GM21723 (cell line): Measurements from ENCODE around the gene NPBWR2.
"Not testable (repeated sequence)": the region's sequence is repeated elsewhere in the genome, so short reads cannot be mapped to it uniquely, and the experiment has no call there.

ENCODE experiments used
- ATAC-seq: cut with Tn5 transposase; IDR thresholded peaks from one replicate; pipeline ENCODE4 v1.9.1; 2021; ENCODE audit warnings: mild to moderate bottlenecking, moderate library complexity; ENCODE audit not compliant: unreplicated experiment

NPBWR2 gene

GRCh38 chr20:64119681-64120341, 12.4 kb upstream of the NPBWR2 start:
- ATAC-seq: no peak

- ATAC-seq: no peak
Measured at GRCh38 chr20:64119301-64119680, 11.9 kb upstream of the NPBWR2 start.

GRCh38 chr20:64117432-64117777, 10.0 kb upstream of the NPBWR2 start:
- not testable (repeated sequence) for ATAC-seq

GRCh38 chr20:64116541-64117431, 9.4 kb upstream of the NPBWR2 start:
- no peak for ATAC-seq

- ATAC-seq: no peak
Measured at GRCh38 chr20:64116016-64116415, 8.7 kb upstream of the NPBWR2 start.

GRCh38 chr20:64115171-64115911, 8.0 kb upstream of the NPBWR2 start:
- ATAC-seq: no peak

GRCh38 chr20:64114356-64114971, 7.1 kb upstream of the NPBWR2 start:
- ATAC-seq: no peak

GRCh38 chr20:64113796-64114355, 6.5 kb upstream of the NPBWR2 start:
- ATAC-seq: no peak

- no peak for ATAC-seq
Measured at GRCh38 chr20:64113444-64113775, 6.0 kb upstream of the NPBWR2 start.

- ATAC-seq: no peak
Measured at GRCh38 chr20:64112691-64113443, 5.5 kb upstream of the NPBWR2 start.

- no peak for ATAC-seq
Measured at GRCh38 chr20:64111841-64112641, 4.7 kb upstream of the NPBWR2 start.

GRCh38 chr20:64110411-64111068, 3.2 kb upstream of the NPBWR2 start:
- ATAC-seq: no peak

GRCh38 chr20:64109831-64110391, 2.5 kb upstream of the NPBWR2 start:
- ATAC-seq: no peak

GRCh38 chr20:64108731-64109681, 1.6 kb upstream of the NPBWR2 start:
- ATAC-seq: no peak

GRCh38 chr20:64107736-64108457, 532 bp upstream of the NPBWR2 start:
- ATAC-seq: no peak

GRCh38 chr20:64106435-64106961, 867 bp downstream of the NPBWR2 start:
- ATAC-seq: no peak
